ENCODE results near the gene UGT1A10.

The UGT1A10 gene

DNA sequence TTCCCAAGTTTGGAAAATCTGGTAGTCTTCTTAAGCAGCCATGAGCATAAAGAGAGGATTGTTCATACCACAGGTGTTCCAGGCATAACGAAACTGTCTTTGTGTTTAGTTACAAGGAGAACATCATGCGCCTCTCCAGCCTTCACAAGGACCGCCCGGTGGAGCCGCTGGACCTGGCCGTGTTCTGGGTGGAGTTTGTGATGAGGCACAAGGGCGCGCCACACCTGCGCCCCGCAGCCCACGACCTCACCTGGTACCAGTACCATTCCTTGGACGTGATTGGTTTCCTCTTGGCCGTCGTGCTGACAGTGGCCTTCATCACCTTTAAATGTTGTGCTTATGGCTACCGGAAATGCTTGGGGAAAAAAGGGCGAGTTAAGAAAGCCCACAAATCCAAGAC is 135.9 kb downstream of the UGT1A10 start:
- Mint-ChIP-seq H3K27me3 (peaks cover 9% of the 10 kb centered on the region), H3K4me1 (no peaks in the 10 kb centered on the region), H3K9me3 (peaks cover 4% of the 10 kb centered on the region), H3K27ac (no peak overlapping the region), H3K36me3 (no peaks in the 10 kb centered on the region), H3K4me3 (no peak overlapping the region)
- CTCF ChIA-PET: no interaction called here
- no peak for DNase-seq

DNA sequence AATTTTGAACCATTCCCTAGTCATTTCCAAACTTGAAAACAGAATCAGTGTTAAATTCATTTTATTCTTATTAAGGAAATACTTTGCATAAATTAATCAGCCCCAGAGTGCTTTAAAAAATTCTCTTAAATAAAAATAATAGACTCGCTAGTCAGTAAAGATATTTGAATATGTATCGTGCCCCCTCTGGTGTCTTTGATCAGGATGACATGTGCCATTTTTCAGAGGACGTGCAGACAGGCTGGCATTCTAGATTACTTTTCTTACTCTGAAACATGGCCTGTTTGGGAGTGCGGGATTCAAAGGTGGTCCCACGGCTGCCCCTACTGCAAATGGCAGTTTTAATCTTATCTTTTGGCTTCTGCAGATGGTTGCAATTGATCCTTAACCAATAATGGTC is 136.3 kb downstream of the UGT1A10 start:
- Mint-ChIP-seq H3K27me3 (peaks cover 9% of the 10 kb centered on the region), H3K27ac (no peak overlapping the region), H3K9me3 (peaks cover 4% of the 10 kb centered on the region), H3K4me1 (no peaks in the 10 kb centered on the region), H3K36me3 (no peaks in the 10 kb centered on the region), H3K4me3 (no peak overlapping the region)
- DNase-seq: no peak
- CTCF ChIA-PET: no interaction called here

- Mint-ChIP-seq H3K9me3 (peaks cover 4% of the 10 kb centered on the region), H3K27ac (no peak overlapping the region), H3K27me3 (peaks cover 9% of the 10 kb centered on the region), H3K36me3 (no peaks in the 10 kb centered on the region), H3K4me1 (no peaks in the 10 kb centered on the region), H3K4me3 (no peak overlapping the region)
- CTCF ChIA-PET: no interaction called here
- no peak for DNase-seq
Measured at GRCh38 chr2:233773854-233774253, 137.6 kb downstream of the UGT1A10 start.

GRCh38 chr2:233775414-233775813 is 139.2 kb downstream of the UGT1A10 start:
- no peak for DNase-seq
- H3K4me3 Mint-ChIP-seq: no peak overlapping the region
- no peak overlapping the region for H3K27ac Mint-ChIP-seq
- H3K36me3 Mint-ChIP-seq: no peaks in the 10 kb centered on the region
- CTCF ChIA-PET: no interaction called here
- H3K27me3 Mint-ChIP-seq: peaks cover 9% of the 10 kb centered on the region
- H3K9me3 Mint-ChIP-seq: peaks cover 4% of the 10 kb centered on the region
- H3K4me1 Mint-ChIP-seq: no peaks in the 10 kb centered on the region

DNA sequence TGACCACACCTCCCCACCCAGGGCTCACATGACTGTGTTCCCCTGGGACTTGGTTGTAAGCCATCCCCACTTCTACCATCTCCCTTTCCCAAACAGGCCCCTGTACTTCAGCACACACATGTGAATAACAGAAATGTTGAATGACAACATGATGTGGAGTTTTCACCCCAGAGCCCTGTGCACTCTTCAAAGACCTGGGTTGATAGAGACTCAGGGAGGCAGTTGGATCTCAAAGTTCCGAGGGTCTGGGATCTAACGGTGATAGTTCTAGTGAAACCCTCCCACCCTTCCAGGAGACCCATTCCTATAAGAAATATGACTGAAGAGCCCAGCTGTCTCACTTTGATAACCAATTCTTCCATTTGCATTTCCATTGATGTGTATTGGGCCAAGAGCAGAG is 141.8 kb downstream of the UGT1A10 start, which contains the start of gene MROH2A:
MROH2A (plus strand) TSS at position 301 of the 400 bp plus-strand sequence. CDS start 1,029 bp downstream, outside the sequence.
- DNase-seq: no peak
- Mint-ChIP-seq H3K4me1 (no peaks in the 10 kb centered on the region), H3K27ac (no peak within 1 kb of the TSS), H3K9me3 (peaks cover 4% of the 10 kb centered on the region), H3K36me3 (no peaks in the 10 kb centered on the region), H3K27me3 (peaks cover 4% of the 10 kb centered on the region), H3K4me3 (no peak within 1 kb of the TSS)
- CTCF ChIA-PET: no interaction called here

DNA sequence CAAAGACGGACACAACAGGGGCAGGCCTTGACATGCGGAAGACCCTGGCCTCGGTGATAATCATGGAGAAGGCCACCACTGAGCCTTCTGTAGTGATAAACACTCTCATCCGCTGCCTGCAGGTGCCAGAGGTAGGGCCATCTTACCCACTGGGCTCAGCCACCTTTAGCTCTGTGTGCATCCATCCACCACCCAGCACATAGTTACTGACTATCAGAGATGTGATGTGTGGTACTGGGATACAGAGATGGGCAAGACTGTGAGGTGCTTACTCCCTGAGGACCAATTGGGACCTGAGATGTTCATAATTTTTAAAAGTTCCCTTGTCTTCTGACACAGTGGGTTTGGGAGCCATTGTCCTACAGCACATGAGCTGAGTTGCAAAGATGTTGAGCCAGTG is 143.5 kb downstream of the UGT1A10 start:
- Mint-ChIP-seq H3K4me3 (no peak overlapping the region), H3K27me3 (peaks cover 4% of the 10 kb centered on the region), H3K4me1 (no peaks in the 10 kb centered on the region), H3K27ac (no peak overlapping the region), H3K36me3 (no peaks in the 10 kb centered on the region), H3K9me3 (peaks cover 4% of the 10 kb centered on the region)
- CTCF ChIA-PET: no interaction called here
- no peak for DNase-seq

GRCh38 chr2:233780771-233781170 is 144.5 kb downstream of the UGT1A10 start:
- peaks cover 4% of the 10 kb centered on the region for H3K9me3 Mint-ChIP-seq
- H3K27me3 Mint-ChIP-seq: no peaks in the 10 kb centered on the region
- no peak overlapping the region for H3K27ac Mint-ChIP-seq
- H3K4me3 Mint-ChIP-seq: no peak overlapping the region
- H3K36me3 Mint-ChIP-seq: no peaks in the 10 kb centered on the region
- no peak for DNase-seq
- no peaks in the 10 kb centered on the region for H3K4me1 Mint-ChIP-seq
- CTCF ChIA-PET: interaction anchor here (0.6 kb wide), 1 partner anchor 1066 kb away, joined by 4 read pairs; no protein-coding TSS in a partner anchor

DNA sequence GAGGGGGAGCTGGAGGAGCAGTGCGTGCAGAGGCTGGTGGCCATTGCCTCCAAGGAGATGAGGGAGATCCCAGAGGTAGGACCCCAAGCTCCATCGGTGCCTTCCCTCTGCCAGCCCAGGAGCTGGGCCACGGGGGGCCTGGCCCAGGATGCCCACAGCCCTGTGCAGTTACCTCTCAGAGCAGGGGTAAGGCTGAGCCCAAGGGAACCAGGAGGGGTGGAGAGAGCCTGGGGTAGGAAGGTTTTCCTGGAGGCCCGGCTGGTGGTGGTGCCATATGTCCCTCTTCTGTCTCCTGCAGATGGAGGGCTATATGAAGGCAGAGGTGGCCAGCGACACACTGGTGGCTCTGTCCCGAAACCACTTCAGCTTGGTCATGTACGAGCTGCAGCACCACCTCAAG is 153.3 kb downstream of the UGT1A10 start:
- no peak overlapping the region for H3K27ac Mint-ChIP-seq
- H3K4me3 Mint-ChIP-seq: no peak overlapping the region
- no peak for DNase-seq
- no peaks in the 10 kb centered on the region for H3K9me3 Mint-ChIP-seq
- CTCF ChIA-PET: no interaction called here
- no peaks in the 10 kb centered on the region for H3K4me1 Mint-ChIP-seq
- H3K27me3 Mint-ChIP-seq: no peaks in the 10 kb centered on the region
- H3K36me3 Mint-ChIP-seq: no peaks in the 10 kb centered on the region

- Mint-ChIP-seq H3K4me3 (no peak overlapping the region), H3K36me3 (no peaks in the 10 kb centered on the region), H3K27me3 (no peaks in the 10 kb centered on the region), H3K9me3 (no peaks in the 10 kb centered on the region), H3K4me1 (no peaks in the 10 kb centered on the region), H3K27ac (no peak overlapping the region)
- no peak for DNase-seq
- CTCF ChIA-PET: no interaction called here
Measured at GRCh38 chr2:233791151-233791882, 155.1 kb downstream of the UGT1A10 start.

DNA sequence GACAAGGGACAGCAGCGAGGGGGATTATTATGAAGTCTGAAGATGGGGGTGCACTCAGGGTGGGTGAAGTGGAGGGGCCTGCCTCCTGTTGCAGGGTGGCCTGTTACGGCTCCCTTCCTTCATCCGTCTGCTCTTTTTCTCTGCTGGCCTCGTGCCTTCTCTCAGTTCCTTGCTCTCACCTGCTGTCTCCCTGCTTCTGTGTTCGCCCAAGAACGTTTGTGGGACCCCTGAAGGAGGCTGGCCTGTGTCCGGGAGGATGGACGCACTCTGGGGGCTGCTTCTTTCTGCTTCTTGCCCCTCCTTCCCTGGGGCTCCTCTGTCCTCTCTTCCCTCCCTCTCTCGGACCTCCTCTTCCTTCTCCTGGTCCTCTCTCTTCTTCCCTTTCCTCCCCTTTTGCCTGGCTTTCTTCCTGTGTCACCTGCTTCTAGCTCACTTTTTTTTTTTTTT is 155.7 kb downstream of the UGT1A10 start:
- Mint-ChIP-seq H3K36me3 (no peaks in the 10 kb centered on the region), H3K27me3 (no peaks in the 10 kb centered on the region), H3K4me1 (no peaks in the 10 kb centered on the region), H3K9me3 (no peaks in the 10 kb centered on the region), H3K27ac (no peak overlapping the region), H3K4me3 (no peak overlapping the region)
- no peak for DNase-seq
- CTCF ChIA-PET: no interaction called here

DNA sequence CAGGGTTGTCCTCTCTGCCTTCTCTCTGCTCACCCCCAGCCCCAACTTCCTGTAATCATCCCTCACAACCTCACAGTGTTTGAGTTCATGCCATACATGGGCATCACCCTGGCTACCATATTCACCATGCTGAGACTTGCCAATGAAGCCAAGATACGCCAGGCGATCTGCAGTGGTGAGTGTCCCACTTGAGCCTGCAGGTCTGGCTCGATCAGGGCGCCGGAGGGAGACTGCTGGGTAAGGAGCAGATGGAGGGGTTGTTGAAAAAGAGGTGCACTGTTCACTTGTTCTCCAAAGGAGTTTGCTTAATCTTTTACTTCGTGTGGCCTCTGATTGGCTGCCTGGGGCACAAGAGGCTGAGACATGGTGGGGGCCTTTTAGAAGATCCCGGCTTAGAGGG is 156.5 kb downstream of the UGT1A10 start:
- Mint-ChIP-seq H3K9me3 (no peaks in the 10 kb centered on the region), H3K27ac (no peak overlapping the region), H3K4me3 (no peak overlapping the region), H3K4me1 (no peaks in the 10 kb centered on the region), H3K27me3 (no peaks in the 10 kb centered on the region), H3K36me3 (no peaks in the 10 kb centered on the region)
- CTCF ChIA-PET: no interaction called here
- DNase-seq: no peak

DNA sequence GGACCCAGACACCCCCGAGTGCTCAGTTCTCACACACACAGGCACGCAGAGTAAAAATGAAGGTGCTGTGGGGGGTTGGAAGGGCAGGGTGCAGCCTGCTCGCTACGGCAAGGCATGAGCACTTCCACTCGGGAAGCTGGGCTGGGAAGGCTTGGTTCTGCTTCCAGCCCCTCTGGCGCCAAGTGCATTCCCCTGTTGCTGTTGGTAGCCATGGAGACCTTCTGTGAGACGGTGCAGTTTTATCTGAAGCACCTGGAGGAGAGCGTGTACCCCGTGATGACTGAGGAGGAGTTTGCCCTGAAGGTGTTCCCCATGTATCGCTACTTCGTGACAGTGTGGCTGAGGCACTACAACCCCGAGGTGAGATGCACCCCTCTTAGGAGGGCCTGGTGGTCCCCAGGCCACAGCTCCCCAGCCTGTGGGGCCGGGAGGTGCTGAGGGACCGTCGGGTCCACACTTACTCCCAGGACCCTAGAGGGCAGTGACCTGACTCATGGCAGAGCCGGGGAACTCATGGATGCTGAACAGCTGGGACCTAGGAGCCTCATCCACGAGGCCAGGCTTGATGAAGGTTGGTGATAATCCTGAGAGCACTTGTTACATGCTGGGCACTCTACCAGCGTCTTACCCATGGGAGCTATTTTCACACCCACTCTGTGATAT is 157.3 kb downstream of the UGT1A10 start:
- Mint-ChIP-seq H3K4me1 (no peaks in the 10 kb centered on the region), H3K27me3 (peaks cover 1% of the 10 kb centered on the region), H3K27ac (no peak overlapping the region), H3K4me3 (no peak overlapping the region), H3K36me3 (no peaks in the 10 kb centered on the region), H3K9me3 (no peaks in the 10 kb centered on the region)
- DNase-seq: no peak
- CTCF ChIA-PET: no interaction called here

- CTCF ChIA-PET: no interaction called here
- Mint-ChIP-seq H3K27me3 (peaks cover 6% of the 10 kb centered on the region), H3K36me3 (no peaks in the 10 kb centered on the region), H3K9me3 (no peaks in the 10 kb centered on the region), H3K4me1 (no peaks in the 10 kb centered on the region), H3K4me3 (no peak overlapping the region), H3K27ac (no peak overlapping the region)
- no peak for DNase-seq
Measured at GRCh38 chr2:233794128-233794658, 157.9 kb downstream of the UGT1A10 start.

DNA sequence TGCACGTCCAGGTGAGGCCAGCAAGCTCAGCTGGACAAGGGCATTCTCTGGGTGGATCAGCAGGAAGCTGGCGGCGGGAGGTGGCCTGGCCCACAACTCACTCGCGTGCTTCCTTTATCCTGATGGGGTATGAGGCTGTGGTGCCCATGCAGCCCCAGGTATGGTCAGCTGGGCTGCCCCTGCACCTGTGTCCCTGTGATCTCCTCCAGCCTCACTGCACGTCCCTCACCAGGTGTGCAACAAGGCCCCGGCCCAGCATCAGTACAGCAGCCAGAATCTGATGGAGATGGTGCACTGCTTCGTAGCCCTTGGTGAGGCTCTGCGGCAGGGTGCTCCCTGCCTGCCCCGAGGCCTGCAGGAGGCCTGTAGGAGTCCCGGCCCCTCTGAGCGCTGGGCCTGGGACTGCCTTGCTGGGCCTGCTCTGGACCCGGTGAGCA is 159.5 kb downstream of the UGT1A10 start:
- Mint-ChIP-seq H3K27me3 (peaks cover 6% of the 10 kb centered on the region), H3K9me3 (no peaks in the 10 kb centered on the region), H3K27ac (no peak overlapping the region), H3K4me1 (no peaks in the 10 kb centered on the region), H3K4me3 (no peak overlapping the region), H3K36me3 (no peaks in the 10 kb centered on the region)
- CTCF ChIA-PET: no interaction called here
- no peak for DNase-seq

DNA sequence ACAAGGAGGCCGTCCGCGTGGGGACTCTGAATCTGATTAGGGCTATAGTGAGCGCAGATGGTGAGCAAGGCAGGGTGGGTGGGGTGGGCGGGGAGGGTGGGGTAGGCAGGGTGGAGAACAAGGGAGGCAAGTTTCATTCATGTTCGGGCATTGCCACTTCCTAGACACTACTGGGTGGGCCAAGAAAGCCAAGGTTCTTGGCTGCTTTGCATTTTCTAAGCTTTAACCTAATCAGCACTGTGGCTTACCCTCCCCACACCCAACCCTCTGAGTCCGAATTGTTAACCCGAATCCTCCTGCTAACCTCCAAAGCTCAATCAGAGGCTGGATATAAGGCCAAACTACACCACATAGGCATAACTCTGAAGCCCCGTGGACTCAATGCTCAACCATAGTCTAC is 160.0 kb downstream of the UGT1A10 start:
- Mint-ChIP-seq H3K27me3 (peaks cover 6% of the 10 kb centered on the region), H3K9me3 (no peaks in the 10 kb centered on the region), H3K36me3 (no peaks in the 10 kb centered on the region), H3K4me1 (no peaks in the 10 kb centered on the region), H3K27ac (no peak overlapping the region), H3K4me3 (no peak overlapping the region)
- CTCF ChIA-PET: no interaction called here
- DNase-seq: no peak

All from activated naive CD4-positive, alpha-beta T cell treated with anti-CD3 and anti-CD28 coated beads, Interleukin-2, amount 10 ng/mL, durations not matched to agents 7 days and 5 days (primary cell).